GM18951 (cell line): ENCODE data around the gene AKAP12.
A peak's percentile ranks its signal among the peaks of the same experiment; 100 is the strongest.

Source experiments
- POLR2A ChIP-seq: IDR thresholded peaks from 4 replicates; pipeline ENCODE4 v1.6.1; 2011; ENCODE audit warnings: mild to moderate bottlenecking; ENCODE audit not compliant: insufficient read length, insufficient read depth; ENCODE audit errors: extremely low read depth
- in situ Hi-C: fragments of 300-500 bp; cut with MboI; formaldehyde crosslinking; loops from one replicate; pipeline ENCODE4 v1.12.0; 2022; ENCODE audit warnings: low sequenced_read_pairs, mixed read lengths, inconsistent platforms; ENCODE audit not compliant: unreplicated experiment

Gene AKAP12

GRCh38 chr6:151384151-151384550, 144.4 kb downstream of the AKAP12 start:
- TF ChIP-seq POLR2A = no peak
- in situ Hi-C loops = no loop called here

- in situ Hi-C loops = no loop called here
- TF ChIP-seq POLR2A = no peak
These were observed 145.4 kb downstream of the AKAP12 start for GRCh38 chr6:151385177-151385576.

- in situ Hi-C loops = no loop called here
- no peak for TF ChIP-seq POLR2A
These were observed 147.6 kb downstream of the AKAP12 start for GRCh38 chr6:151387175-151387970.

GRCh38 chr6:151388236-151388635, 148.5 kb downstream of the AKAP12 start:
- TF ChIP-seq POLR2A = no peak
- in situ Hi-C loops = no loop called here

GRCh38 chr6:151388997-151389617, 149.3 kb downstream of the AKAP12 start:
- TF ChIP-seq POLR2A = no peak
- in situ Hi-C loops = no loop called here

- in situ Hi-C loops = no loop called here
- TF ChIP-seq POLR2A = peak; percentile 91
These were observed 150.0 kb downstream of the AKAP12 start for GRCh38 chr6:151389618-151390275.

- TF ChIP-seq POLR2A = peak; percentile 68
These were observed 150.6 kb downstream of the AKAP12 start for GRCh38 chr6:151390276-151390850.

GRCh38 chr6:151390851-151391470, 151.2 kb downstream of the AKAP12 start:
- peak; percentile 13 for TF ChIP-seq POLR2A
- in situ Hi-C loops = no loop called here

More at GRCh38 chr6:151390276-151390850, 150.6 kb downstream of the AKAP12 start:
- in situ Hi-C loops = no loop called here

GRCh38 chr6:151391471-151392413, 152.0 kb downstream of the AKAP12 start, which contains the start of gene ZBTB2:
ZBTB2 (minus strand) TSS chr6:151391559; CDS start chr6:151373637, 17,922 bp downstream.
- in situ Hi-C loops = no loop called here

GRCh38 chr6:151392427-151392826, 152.7 kb downstream of the AKAP12 start:
- in situ Hi-C loops = no loop called here
- no peak for TF ChIP-seq POLR2A

More at GRCh38 chr6:151391471-151392413, 152.0 kb downstream of the AKAP12 start, which contains the start of gene ZBTB2:
- TF ChIP-seq POLR2A = peak; percentile 59

GRCh38 chr6:151393410-151393809, 153.6 kb downstream of the AKAP12 start:
- in situ Hi-C loops = no loop called here
- TF ChIP-seq POLR2A = no peak

GRCh38 chr6:151399679-151400078, 159.9 kb downstream of the AKAP12 start:
- in situ Hi-C loops = no loop called here
- TF ChIP-seq POLR2A = no peak
